ENCODE measurements around the gene REEP2. TPM values are rescaled to one million over a fixed set of nuclear protein-coding genes. Genes with fewer than 3 reads are reported as not detected.

The REEP2 gene
- total and polyA plus RNA-seq, 4 donors: 48.1 to 272 (median 167) TPM

GRCh38 chr5:138458384-138458783 is 19.5 kb downstream of the REEP2 start:
- WGBS (ENCODE audit: insufficient coverage): 42% methylated on average over 9 of the region's 11 CpGs
- no peak overlapping the region for H3K27ac ChIP-seq (ENCODE audit: low read depth, low read length)
- peak in 1 of 6 donors; percentile 41 for DNase-seq (ENCODE audit: low read depth in 4 of 6, low spot score in 6 of 6)

GRCh38 chr5:138458856-138459255 is 20.0 kb downstream of the REEP2 start:
- 86% methylated on average over 5 of the region's 9 CpGs for WGBS (ENCODE audit: insufficient coverage)

More at GRCh38 chr5:138458384-138458783, 19.5 kb downstream of the REEP2 start:
- peaks cover 39% of the 10 kb centered on the region for H3K4me1 ChIP-seq (ENCODE audit: control insufficient read depth, insufficient read depth, low read length)
- no peaks in the 10 kb centered on the region for H3K36me3 ChIP-seq (ENCODE audit: control insufficient read depth, insufficient read depth, low read length)
- H3K27me3 ChIP-seq (ENCODE audit: control insufficient read depth, insufficient read depth, low read length): no peaks in the 10 kb centered on the region
- no peaks in the 10 kb centered on the region for H3K9me3 ChIP-seq (ENCODE audit: control insufficient read depth, insufficient read depth, low read length)
- no peak overlapping the region for H3K4me3 ChIP-seq (ENCODE audit: low read depth, low read length)

GRCh38 chr5:138459311-138459933 is 20.6 kb downstream of the REEP2 start:
- no peaks in the 10 kb centered on the region for H3K9me3 ChIP-seq (ENCODE audit: control insufficient read depth, insufficient read depth, low read length)
- DNase-seq (ENCODE audit: low read depth in 4 of 6, low spot score in 6 of 6): no peak
- peaks cover 48% of the 10 kb centered on the region for H3K4me1 ChIP-seq (ENCODE audit: control insufficient read depth, insufficient read depth, low read length)
- no peak overlapping the region for H3K4me3 ChIP-seq (ENCODE audit: low read depth, low read length)
- no peak overlapping the region for H3K27ac ChIP-seq (ENCODE audit: low read depth, low read length)
- 94% methylated on average over 10 of the region's 11 CpGs for WGBS (ENCODE audit: insufficient coverage)
- H3K36me3 ChIP-seq (ENCODE audit: control insufficient read depth, insufficient read depth, low read length): no peaks in the 10 kb centered on the region
- H3K27me3 ChIP-seq (ENCODE audit: control insufficient read depth, insufficient read depth, low read length): no peaks in the 10 kb centered on the region

More at GRCh38 chr5:138458856-138459255, 20.0 kb downstream of the REEP2 start:
- Histone ChIP-seq H3K4me1 (ENCODE audit: control insufficient read depth, insufficient read depth, low read length) (peaks cover 44% of the 10 kb centered on the region), H3K27ac (ENCODE audit: low read depth, low read length) (no peak overlapping the region), H3K9me3 (ENCODE audit: control insufficient read depth, insufficient read depth, low read length) (no peaks in the 10 kb centered on the region), H3K27me3 (ENCODE audit: control insufficient read depth, insufficient read depth, low read length) (no peaks in the 10 kb centered on the region), H3K4me3 (ENCODE audit: low read depth, low read length) (no peak overlapping the region), H3K36me3 (ENCODE audit: control insufficient read depth, insufficient read depth, low read length) (no peaks in the 10 kb centered on the region)
- no peak for DNase-seq (ENCODE audit: low read depth in 4 of 6, low spot score in 6 of 6)

GRCh38 chr5:138460032-138460693 is 21.3 kb downstream of the REEP2 start:
- Histone ChIP-seq H3K4me3 (ENCODE audit: low read depth, low read length) (no peak overlapping the region), H3K27ac (ENCODE audit: low read depth, low read length) (no peak overlapping the region), H3K9me3 (ENCODE audit: control insufficient read depth, insufficient read depth, low read length) (no peaks in the 10 kb centered on the region), H3K27me3 (ENCODE audit: control insufficient read depth, insufficient read depth, low read length) (no peaks in the 10 kb centered on the region), H3K36me3 (ENCODE audit: control insufficient read depth, insufficient read depth, low read length) (no peaks in the 10 kb centered on the region), H3K4me1 (ENCODE audit: control insufficient read depth, insufficient read depth, low read length) (peaks cover 43% of the 10 kb centered on the region)
- DNase-seq (ENCODE audit: low read depth in 4 of 6, low spot score in 6 of 6): no peak
- 73% methylated on average over 4 of the region's 4 CpGs for WGBS (ENCODE audit: insufficient coverage)

GRCh38 chr5:138461343-138462125 is 22.7 kb downstream of the REEP2 start:
- peaks cover 49% of the 10 kb centered on the region for H3K4me1 ChIP-seq (ENCODE audit: control insufficient read depth, insufficient read depth, low read length)
- H3K27ac ChIP-seq (ENCODE audit: low read depth, low read length): no peak overlapping the region
- 75% methylated on average over 9 of the region's 11 CpGs for WGBS (ENCODE audit: insufficient coverage)
- no peak overlapping the region for H3K4me3 ChIP-seq (ENCODE audit: low read depth, low read length)
- H3K36me3 ChIP-seq (ENCODE audit: control insufficient read depth, insufficient read depth, low read length): no peaks in the 10 kb centered on the region
- no peaks in the 10 kb centered on the region for H3K9me3 ChIP-seq (ENCODE audit: control insufficient read depth, insufficient read depth, low read length)
- DNase-seq (ENCODE audit: low read depth in 4 of 6, low spot score in 6 of 6): peak in 1 of 6 donors; percentile 12
- peaks cover 8% of the 10 kb centered on the region for H3K27me3 ChIP-seq (ENCODE audit: control insufficient read depth, insufficient read depth, low read length)

GRCh38 chr5:138463419-138464007 is 24.7 kb downstream of the REEP2 start:
- Histone ChIP-seq H3K27ac (ENCODE audit: low read depth, low read length) (peak overlapping the region; percentile 98), H3K9me3 (ENCODE audit: control insufficient read depth, insufficient read depth, low read length) (no peaks in the 10 kb centered on the region), H3K4me3 (ENCODE audit: low read depth, low read length) (peak overlapping the region; percentile 81), H3K27me3 (ENCODE audit: control insufficient read depth, insufficient read depth, low read length) (peaks cover 20% of the 10 kb centered on the region), H3K36me3 (ENCODE audit: control insufficient read depth, insufficient read depth, low read length) (peaks cover 13% of the 10 kb centered on the region), H3K4me1 (ENCODE audit: control insufficient read depth, insufficient read depth, low read length) (peaks cover 50% of the 10 kb centered on the region)
- 9% methylated on average over 16 of the region's 21 CpGs for WGBS (ENCODE audit: insufficient coverage)
- DNase-seq (ENCODE audit: low read depth in 4 of 6, low spot score in 6 of 6): peak in 1 of 6 donors; percentile 69

GRCh38 chr5:138464008-138464387 is 25.1 kb downstream of the REEP2 start:
- H3K9me3 ChIP-seq (ENCODE audit: control insufficient read depth, insufficient read depth, low read length): no peaks in the 10 kb centered on the region
- H3K27me3 ChIP-seq (ENCODE audit: control insufficient read depth, insufficient read depth, low read length): peaks cover 20% of the 10 kb centered on the region
- peak; percentile 87 to 99 (median 96) for DNase-seq (ENCODE audit: low read depth in 4 of 6, low spot score in 6 of 6)
- H3K36me3 ChIP-seq (ENCODE audit: control insufficient read depth, insufficient read depth, low read length): peaks cover 13% of the 10 kb centered on the region
- peaks cover 45% of the 10 kb centered on the region for H3K4me1 ChIP-seq (ENCODE audit: control insufficient read depth, insufficient read depth, low read length)
- peak overlapping the region; percentile 98 for H3K27ac ChIP-seq (ENCODE audit: low read depth, low read length)
- H3K4me3 ChIP-seq (ENCODE audit: low read depth, low read length): peak overlapping the region; percentile 81
- WGBS (ENCODE audit: insufficient coverage): under 1% methylated on average over 34 of the region's 34 CpGs

- peak; percentile 92 to 100 (median 98) for DNase-seq (ENCODE audit: low read depth in 4 of 6, low spot score in 6 of 6)
Measured at GRCh38 chr5:138464388-138465260, 25.8 kb downstream of the REEP2 start.

More at GRCh38 chr5:138464388-138465260, 25.8 kb downstream of the REEP2 start:
- Histone ChIP-seq H3K36me3 (ENCODE audit: control insufficient read depth, insufficient read depth, low read length) (peaks cover 13% of the 10 kb centered on the region), H3K27me3 (ENCODE audit: control insufficient read depth, insufficient read depth, low read length) (peaks cover 20% of the 10 kb centered on the region), H3K27ac (ENCODE audit: low read depth, low read length) (peak overlapping the region; percentile 98), H3K4me1 (ENCODE audit: control insufficient read depth, insufficient read depth, low read length) (peaks cover 41% of the 10 kb centered on the region), H3K4me3 (ENCODE audit: low read depth, low read length) (peak overlapping the region; percentile 81), H3K9me3 (ENCODE audit: control insufficient read depth, insufficient read depth, low read length) (no peaks in the 10 kb centered on the region)
- under 1% methylated on average over 64 of the region's 64 CpGs for WGBS (ENCODE audit: insufficient coverage)

Measured in spinal cord (tissue), 10 donors.